ENCODE results near the gene SEC24A.
"Not testable (repeated sequence)": the region's sequence is repeated elsewhere in the genome, so short reads cannot be mapped to it uniquely, and the experiment has no call there.

The SEC24A gene

DNA sequence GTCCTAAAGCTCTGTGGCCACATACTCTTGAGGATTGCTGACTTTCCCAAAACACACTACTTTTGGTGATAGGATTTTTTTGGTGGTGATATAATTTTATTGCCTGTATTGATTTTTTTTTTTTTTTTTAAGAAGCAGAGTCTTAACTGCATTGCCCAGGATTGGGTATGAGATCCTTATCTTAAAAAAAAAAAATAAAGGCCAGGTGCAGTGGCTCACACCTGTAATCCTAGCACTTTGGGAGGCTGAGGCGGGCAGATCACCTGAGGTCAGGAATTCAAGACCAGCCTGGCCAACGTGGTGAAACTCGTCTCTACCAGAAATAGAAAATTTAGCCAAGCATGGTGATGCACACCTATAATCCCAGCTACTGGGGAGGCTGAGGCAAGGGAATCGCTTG is 28.8 kb downstream of the SEC24A start:
- not testable (repeated sequence) for H3K9me3 Mint-ChIP-seq; DNase-seq; H3K4me1 Mint-ChIP-seq (ENCODE audit: low read depth); H3K27ac Mint-ChIP-seq; H3K4me3 Mint-ChIP-seq; H3K27me3 Mint-ChIP-seq
- peaks cover 74% of the 10 kb centered on the region for H3K36me3 Mint-ChIP-seq (ENCODE audit: low read depth)

DNA sequence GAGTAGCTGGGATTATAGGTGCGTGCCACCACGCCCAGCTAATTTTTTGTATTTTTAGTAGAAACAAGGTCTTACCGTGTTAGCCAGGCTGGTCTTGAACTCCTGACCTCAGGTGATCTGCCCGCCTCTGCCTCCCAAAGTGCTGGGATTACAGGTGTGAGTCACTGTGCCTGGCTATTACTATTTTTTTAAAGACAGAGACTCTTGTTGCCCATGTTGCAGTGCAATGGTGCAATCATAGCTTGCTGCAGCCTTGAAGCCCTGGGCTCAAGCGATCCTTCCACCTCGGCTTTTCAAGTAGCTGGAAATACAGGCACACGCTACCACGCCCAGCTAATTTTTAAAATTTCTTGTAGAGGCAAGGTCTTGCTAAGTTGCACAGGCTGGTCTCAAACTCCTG is 41.6 kb downstream of the SEC24A start:
- H3K27me3 Mint-ChIP-seq; H3K27ac Mint-ChIP-seq; DNase-seq; H3K4me3 Mint-ChIP-seq; H3K9me3 Mint-ChIP-seq; H3K4me1 Mint-ChIP-seq (ENCODE audit: low read depth): not testable (repeated sequence)
- H3K36me3 Mint-ChIP-seq (ENCODE audit: low read depth) = peaks cover 88% of the 10 kb centered on the region

DNA sequence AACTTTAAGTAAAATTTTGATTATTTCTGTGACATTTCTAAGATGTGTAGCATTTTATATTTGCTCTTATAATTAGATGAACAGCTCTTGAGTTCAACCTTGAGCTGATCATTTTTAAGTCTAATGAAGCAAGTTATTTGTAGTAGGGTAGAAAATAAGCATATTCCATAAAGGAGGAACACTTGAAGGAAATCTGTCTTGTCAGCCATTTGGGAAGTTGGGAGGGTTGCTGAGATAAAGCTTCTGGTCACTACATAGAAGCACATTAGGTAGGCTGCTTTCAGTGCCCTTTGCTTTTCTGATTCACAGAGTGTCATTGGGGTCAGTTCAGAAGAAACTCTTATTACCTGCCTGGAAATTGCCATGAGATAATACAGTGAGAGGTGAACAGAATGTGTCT is 44.1 kb downstream of the SEC24A start:
- Mint-ChIP-seq H3K4me3 (no peak overlapping the region), H3K4me1 (ENCODE audit: low read depth) (no peaks in the 10 kb centered on the region), H3K36me3 (ENCODE audit: low read depth) (peaks cover 72% of the 10 kb centered on the region), H3K27ac (no peak overlapping the region), H3K27me3 (no peaks in the 10 kb centered on the region), H3K9me3 (no peaks in the 10 kb centered on the region)
- no peak for DNase-seq

DNA sequence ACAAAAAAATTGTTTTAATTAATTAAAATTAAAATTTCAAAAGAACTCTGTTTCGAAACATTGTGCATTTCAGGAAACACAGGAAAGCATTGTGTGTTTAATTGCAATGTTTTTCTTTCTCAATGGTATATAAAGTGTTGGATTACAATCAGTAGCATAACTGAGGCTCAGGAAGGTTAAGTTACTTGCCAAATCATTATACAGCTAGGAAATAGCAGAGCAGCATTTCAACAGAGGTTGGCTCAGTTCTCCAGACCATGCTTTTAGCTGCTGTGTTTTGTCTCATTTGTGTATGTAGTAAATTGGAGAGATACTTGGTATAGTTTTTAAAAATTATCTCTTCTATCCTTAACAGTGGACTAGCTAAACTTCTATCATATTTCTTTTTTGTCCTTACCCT is 59.7 kb downstream of the SEC24A start:
- H3K36me3 Mint-ChIP-seq (ENCODE audit: low read depth) = peaks cover 71% of the 10 kb centered on the region
- H3K9me3 Mint-ChIP-seq = no peaks in the 10 kb centered on the region
- no peaks in the 10 kb centered on the region for H3K4me1 Mint-ChIP-seq (ENCODE audit: low read depth)
- no peak overlapping the region for H3K4me3 Mint-ChIP-seq
- no peak for DNase-seq
- H3K27me3 Mint-ChIP-seq = no peaks in the 10 kb centered on the region
- H3K27ac Mint-ChIP-seq = no peak overlapping the region

DNA sequence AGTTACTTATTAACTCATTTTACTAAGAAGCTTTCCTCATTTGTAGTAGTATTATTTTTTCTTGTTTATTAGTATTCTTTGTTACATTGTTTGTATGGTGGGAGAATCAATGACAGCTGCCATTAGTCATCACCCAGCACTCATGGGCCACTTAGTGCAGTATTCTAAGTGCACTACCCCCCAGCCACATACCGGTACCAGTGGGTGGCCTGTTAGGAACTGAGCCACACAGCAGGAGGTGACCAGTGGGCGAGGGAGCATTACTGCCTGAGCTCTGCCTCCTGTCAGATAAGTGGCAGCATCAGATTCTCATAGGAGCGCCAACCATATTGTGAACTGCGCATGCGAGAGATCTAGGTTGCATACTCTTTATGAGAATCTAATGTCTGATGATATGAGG is 65.5 kb downstream of the SEC24A start:
- no peak overlapping the region for H3K27ac Mint-ChIP-seq
- H3K4me1 Mint-ChIP-seq (ENCODE audit: low read depth) = no peaks in the 10 kb centered on the region
- no peak for DNase-seq
- no peaks in the 10 kb centered on the region for H3K9me3 Mint-ChIP-seq
- H3K36me3 Mint-ChIP-seq (ENCODE audit: low read depth) = peaks cover 69% of the 10 kb centered on the region
- H3K4me3 Mint-ChIP-seq = no peak overlapping the region
- no peaks in the 10 kb centered on the region for H3K27me3 Mint-ChIP-seq

DNA sequence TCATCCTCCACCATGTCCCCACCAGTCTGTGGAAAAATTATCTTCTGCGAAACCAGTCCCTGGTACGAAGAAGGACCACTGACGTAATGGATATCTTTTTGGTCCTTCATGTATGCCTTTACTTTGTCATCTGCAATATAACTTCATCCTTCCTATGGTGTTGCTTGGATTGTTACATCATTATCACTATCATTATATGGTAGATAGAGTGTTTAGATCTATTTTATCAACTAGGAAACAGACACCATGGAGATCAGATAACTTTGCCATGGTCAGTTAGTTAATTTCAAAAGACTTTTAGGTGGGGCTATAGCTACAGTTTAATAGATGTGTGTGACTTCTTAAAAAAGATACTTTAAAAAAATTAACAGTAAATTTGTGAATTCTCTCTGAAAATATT is 66.0 kb downstream of the SEC24A start:
- H3K4me3 Mint-ChIP-seq = no peak overlapping the region
- no peak for DNase-seq
- no peaks in the 10 kb centered on the region for H3K4me1 Mint-ChIP-seq (ENCODE audit: low read depth)
- H3K9me3 Mint-ChIP-seq = no peaks in the 10 kb centered on the region
- H3K36me3 Mint-ChIP-seq (ENCODE audit: low read depth) = peaks cover 70% of the 10 kb centered on the region
- H3K27ac Mint-ChIP-seq = no peak overlapping the region
- no peaks in the 10 kb centered on the region for H3K27me3 Mint-ChIP-seq

DNA sequence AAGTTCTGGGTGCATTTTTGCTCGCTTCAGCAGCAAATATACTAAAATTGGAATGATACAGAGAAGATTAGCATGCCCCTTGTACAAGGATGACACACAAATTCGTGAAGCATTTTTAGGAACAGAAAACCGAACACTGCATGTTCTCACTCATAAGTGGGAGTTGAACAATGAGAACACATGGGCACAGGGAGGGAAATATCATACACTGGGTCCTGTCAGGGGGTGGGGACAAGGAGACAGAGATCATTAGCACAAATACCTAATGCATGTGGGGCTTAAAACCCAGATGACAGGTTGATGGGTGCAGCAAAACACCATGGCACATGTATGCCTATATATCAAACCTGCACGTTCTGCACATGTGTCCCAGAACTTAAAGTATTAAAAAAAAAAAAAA is 66.9 kb downstream of the SEC24A start:
- not testable (repeated sequence) for H3K4me1 Mint-ChIP-seq (ENCODE audit: low read depth); H3K9me3 Mint-ChIP-seq; H3K27me3 Mint-ChIP-seq; H3K4me3 Mint-ChIP-seq; DNase-seq
- H3K36me3 Mint-ChIP-seq (ENCODE audit: low read depth) = peaks cover 68% of the 10 kb centered on the region
- H3K27ac Mint-ChIP-seq = peak overlapping the region; percentile 50

DNA sequence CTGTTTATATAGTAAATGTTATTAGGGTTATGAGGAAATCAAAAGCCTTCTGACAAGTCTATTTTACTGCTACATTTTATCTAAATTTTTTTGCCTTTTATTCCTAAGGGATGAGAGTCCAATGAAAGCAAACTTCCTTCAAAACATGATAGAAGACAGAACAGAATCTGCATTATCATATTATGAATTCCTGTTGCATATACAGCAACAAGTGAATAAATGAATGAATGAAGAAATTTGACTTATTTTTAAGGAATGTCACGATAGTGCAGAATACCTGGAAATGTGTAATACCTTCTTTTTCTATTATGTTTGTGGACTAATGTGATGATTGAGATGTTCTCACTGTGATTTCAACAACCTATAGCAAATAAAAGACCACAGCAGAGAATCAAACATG is 76.3 kb downstream of the SEC24A start:
- no peak overlapping the region for H3K4me3 Mint-ChIP-seq
- peaks cover 58% of the 10 kb centered on the region for H3K36me3 Mint-ChIP-seq (ENCODE audit: low read depth)
- no peak for DNase-seq

DNA sequence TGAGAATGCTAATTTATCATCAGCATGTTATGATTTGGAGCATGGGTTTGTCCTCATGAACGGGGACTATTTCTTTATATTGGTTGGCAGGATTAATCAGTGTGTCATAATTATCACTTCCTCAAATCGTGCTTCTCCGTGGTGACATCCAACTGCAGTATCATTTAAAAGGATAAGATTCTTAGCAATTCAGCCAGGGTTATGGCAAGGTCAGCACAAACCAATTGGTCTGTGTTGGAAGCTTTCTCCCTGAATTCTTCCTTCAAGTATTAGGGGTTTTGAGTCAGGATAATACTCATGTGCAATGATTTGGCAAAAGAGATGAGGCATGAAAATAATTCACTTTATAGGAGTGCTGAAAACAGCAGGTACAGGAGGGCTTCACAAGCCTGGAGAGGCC is 84.2 kb downstream of the SEC24A start:
- no peaks in the 10 kb centered on the region for H3K27me3 Mint-ChIP-seq
- peaks cover 6% of the 10 kb centered on the region for H3K4me1 Mint-ChIP-seq (ENCODE audit: low read depth)
- H3K27ac Mint-ChIP-seq = no peak overlapping the region
- H3K4me3 Mint-ChIP-seq = no peak overlapping the region
- H3K36me3 Mint-ChIP-seq (ENCODE audit: low read depth) = no peaks in the 10 kb centered on the region
- DNase-seq = no peak
- H3K9me3 Mint-ChIP-seq = no peaks in the 10 kb centered on the region

More for the DNA sequence above, 76.3 kb downstream of the SEC24A start:
- Mint-ChIP-seq H3K4me1 (ENCODE audit: low read depth) (no peaks in the 10 kb centered on the region), H3K27me3 (no peaks in the 10 kb centered on the region), H3K27ac (no peak overlapping the region), H3K9me3 (no peaks in the 10 kb centered on the region)

DNA sequence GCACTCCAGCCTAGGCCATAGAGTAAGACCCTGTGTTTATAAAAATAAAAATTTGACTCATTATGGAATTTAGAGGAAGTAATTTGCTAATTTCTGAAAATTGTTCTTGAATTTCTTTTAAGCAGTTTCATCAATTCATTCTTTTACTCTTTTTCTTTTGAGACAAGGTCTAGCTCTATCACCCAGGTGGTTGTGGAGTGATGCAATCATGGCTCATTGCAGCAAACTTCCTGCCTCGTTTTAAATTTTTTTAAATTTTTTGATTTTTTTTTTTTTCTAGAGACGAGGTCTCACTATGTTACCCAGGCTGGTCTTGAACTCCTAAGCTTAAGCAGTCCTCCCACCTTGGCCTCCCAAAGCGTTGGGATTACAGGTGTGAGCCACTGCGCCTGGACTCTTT is 86.7 kb downstream of the SEC24A start:
- no peak for DNase-seq
- peaks cover 16% of the 10 kb centered on the region for H3K36me3 Mint-ChIP-seq (ENCODE audit: low read depth)
- no peaks in the 10 kb centered on the region for H3K9me3 Mint-ChIP-seq
- no peak overlapping the region for H3K27ac Mint-ChIP-seq
- H3K4me1 Mint-ChIP-seq (ENCODE audit: low read depth) = peaks cover 16% of the 10 kb centered on the region
- H3K4me3 Mint-ChIP-seq = no peak overlapping the region
- H3K27me3 Mint-ChIP-seq = no peaks in the 10 kb centered on the region

DNA sequence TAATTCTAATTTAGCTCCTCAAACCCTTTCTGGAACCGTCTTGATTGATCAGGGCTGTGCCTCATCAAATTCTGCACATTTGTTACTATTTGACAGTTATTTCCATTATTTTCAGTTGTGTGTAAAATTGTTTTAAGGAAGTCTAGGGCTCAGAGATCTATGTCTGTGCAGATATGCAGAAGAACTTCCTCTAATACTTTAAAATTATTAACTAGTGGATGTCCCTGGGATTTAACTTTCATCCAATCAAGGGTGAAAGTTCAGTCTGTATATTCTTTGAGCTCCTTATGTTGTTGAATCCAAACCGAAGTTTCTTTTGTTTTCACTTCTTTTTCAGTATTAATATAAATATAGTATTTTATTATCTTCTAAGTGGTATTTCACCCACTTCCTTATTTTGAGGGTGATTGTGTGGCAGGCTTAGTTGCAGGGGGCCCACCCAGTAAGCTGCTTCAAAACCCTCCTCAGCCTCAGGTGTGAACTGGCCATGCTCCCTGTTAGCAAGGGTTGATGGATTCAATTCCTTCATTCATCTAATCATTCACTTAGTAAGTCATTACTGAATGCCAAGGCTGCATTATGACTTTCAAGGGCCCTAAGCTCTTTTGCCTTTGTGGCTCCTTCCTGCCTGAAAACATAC is 87.7 kb downstream of the SEC24A start:
- peaks cover 27% of the 10 kb centered on the region for H3K4me1 Mint-ChIP-seq (ENCODE audit: low read depth)
- no peak overlapping the region for H3K4me3 Mint-ChIP-seq
- no peaks in the 10 kb centered on the region for H3K27me3 Mint-ChIP-seq
- H3K36me3 Mint-ChIP-seq (ENCODE audit: low read depth) = peaks cover 26% of the 10 kb centered on the region
- H3K9me3 Mint-ChIP-seq = no peaks in the 10 kb centered on the region
- no peak overlapping the region for H3K27ac Mint-ChIP-seq
- DNase-seq = no peak

DNA sequence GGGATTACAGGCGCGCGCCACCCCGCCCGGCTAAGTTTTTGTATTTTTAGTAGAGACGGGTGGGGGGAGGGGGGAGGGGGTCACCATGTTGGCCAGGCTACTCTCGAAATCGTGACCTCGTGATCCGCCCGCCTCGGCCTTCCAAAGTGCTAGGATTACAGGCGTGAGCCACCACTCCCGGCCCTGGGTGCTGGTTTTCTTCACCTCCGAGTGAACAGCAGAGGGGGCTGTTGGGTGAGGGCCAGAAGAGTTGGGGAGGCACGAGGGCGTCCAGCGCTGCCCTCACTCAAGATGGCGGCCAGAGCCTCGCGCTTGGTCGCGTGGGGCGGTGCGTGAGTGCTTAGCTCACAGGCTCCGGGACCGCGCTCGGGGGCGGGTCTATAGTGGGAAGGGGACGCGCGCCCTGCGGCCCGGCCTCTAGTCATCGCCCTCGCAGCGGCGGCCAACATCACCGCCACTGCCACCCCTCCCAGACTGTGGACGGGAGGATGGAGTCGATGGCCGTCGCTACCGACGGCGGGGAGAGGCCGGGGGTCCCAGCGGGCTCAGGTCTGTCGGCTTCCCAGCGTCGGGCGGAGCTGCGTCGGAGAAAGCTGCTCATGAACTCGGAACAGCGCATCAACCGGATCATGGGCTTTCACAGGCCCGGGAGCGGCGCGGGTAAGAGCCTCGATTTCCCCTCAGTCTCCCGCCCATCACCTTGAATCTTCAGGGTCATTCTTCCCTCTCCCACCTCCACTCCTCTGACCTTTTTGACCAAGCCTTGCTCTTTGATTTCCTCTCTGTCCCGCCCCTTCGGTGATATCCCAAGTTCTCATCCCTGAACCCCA is 89.8 kb downstream of the SEC24A start, which contains the start of gene CAMLG:
Gene CAMLG (plus strand): TSS at position 416 of the 830 bp plus-strand sequence. CDS start 73 bp downstream, at position 489.
- H3K27me3 Mint-ChIP-seq = no peaks in the 10 kb centered on the region
- peak; percentile 97 for DNase-seq
- peaks cover 43% of the 10 kb centered on the region for H3K36me3 Mint-ChIP-seq (ENCODE audit: low read depth)
- peak within 1 kb of the TSS; percentile 94 for H3K27ac Mint-ChIP-seq
- H3K4me3 Mint-ChIP-seq = peak within 1 kb of the TSS; percentile 95
- peaks cover 33% of the 10 kb centered on the region for H3K4me1 Mint-ChIP-seq (ENCODE audit: low read depth)
- H3K9me3 Mint-ChIP-seq = no peaks in the 10 kb centered on the region

DNA sequence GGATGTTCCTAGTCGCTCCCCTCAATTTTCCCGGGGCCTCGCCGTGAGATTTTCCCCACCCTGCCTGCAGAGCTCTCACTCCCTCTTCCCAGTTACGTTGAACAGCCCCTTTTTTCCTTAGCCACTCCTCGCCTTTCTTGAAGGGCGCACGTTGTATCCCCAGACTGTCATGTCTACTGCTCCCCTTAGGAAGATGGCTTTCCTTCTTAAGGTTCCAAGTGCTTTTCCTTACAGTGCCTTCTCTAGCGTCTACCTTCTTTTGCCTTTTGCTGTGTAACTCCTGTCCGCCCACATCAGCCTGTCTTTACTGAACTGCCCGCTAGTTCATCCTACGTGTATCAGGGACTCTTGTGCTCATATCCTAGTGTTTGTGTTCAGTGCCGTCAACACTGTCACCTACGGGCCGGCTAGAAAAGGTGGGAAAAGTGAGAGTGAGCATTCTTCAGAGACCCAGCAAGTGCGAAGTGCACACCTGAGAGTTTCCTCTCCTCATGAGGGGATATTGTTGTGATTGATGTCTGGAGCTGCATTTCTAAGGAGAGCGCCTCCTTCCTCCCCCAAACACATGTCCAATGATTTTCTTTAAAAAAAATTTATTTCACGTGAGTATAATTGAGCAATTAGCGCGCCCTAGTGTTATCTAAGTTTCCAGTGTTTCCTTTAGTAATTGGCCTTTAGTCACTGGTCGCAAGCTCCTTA is 90.5 kb downstream of the SEC24A start:
- peaks cover 35% of the 10 kb centered on the region for H3K4me1 Mint-ChIP-seq (ENCODE audit: low read depth)
- H3K27ac Mint-ChIP-seq = peak overlapping the region; percentile 94
- H3K9me3 Mint-ChIP-seq = no peaks in the 10 kb centered on the region
- no peaks in the 10 kb centered on the region for H3K27me3 Mint-ChIP-seq
- H3K4me3 Mint-ChIP-seq = peak overlapping the region; percentile 95
- DNase-seq = peak; percentile 50
- peaks cover 47% of the 10 kb centered on the region for H3K36me3 Mint-ChIP-seq (ENCODE audit: low read depth)

DNA sequence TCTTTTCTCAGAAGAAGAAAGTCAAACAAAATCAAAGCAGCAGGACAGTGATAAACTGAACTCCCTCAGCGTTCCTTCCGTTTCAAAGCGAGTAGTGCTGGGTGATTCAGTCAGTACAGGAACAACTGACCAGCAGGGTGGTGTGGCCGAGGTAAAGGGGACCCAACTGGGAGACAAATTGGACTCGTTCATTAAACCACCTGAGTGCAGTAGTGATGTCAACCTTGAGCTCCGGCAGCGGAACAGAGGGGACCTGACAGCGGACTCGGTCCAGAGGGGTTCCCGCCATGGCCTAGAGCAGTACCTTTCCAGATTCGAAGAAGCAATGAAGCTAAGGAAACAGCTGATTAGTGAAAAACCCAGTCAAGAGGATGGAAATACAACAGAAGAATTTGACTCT is 92.5 kb downstream of the SEC24A start:
- no peak overlapping the region for H3K4me3 Mint-ChIP-seq

DNA sequence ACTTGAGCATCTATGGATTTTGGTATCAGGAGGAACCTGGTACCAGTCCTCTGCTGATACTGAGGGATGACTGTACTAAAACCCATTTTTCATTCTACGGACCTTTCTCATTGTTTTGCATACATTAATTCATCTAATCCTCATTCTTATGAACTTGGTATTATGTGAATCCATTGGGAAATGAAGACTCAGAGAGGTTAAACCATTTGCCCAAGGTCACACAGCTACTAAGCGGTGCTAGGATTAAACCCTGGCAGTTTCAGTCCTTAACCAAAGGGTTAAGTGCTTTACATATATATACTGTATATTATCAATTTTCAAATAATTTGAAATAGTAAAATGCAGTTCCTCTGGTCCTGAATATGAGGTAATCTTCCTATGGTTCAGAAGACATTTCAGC is 93.5 kb downstream of the SEC24A start:
- Mint-ChIP-seq H3K9me3 (no peaks in the 10 kb centered on the region), H3K36me3 (ENCODE audit: low read depth) (peaks cover 56% of the 10 kb centered on the region), H3K4me1 (ENCODE audit: low read depth) (peaks cover 35% of the 10 kb centered on the region), H3K4me3 (no peak overlapping the region), H3K27me3 (no peaks in the 10 kb centered on the region), H3K27ac (no peak overlapping the region)
- no peak for DNase-seq

More for the DNA sequence above, 92.5 kb downstream of the SEC24A start:
- H3K4me1 Mint-ChIP-seq (ENCODE audit: low read depth) = peaks cover 35% of the 10 kb centered on the region
- no peak overlapping the region for H3K27ac Mint-ChIP-seq
- peaks cover 54% of the 10 kb centered on the region for H3K36me3 Mint-ChIP-seq (ENCODE audit: low read depth)
- no peak for DNase-seq
- no peaks in the 10 kb centered on the region for H3K9me3 Mint-ChIP-seq
- no peaks in the 10 kb centered on the region for H3K27me3 Mint-ChIP-seq
